ENCODE measurements around the gene CHFR. TPM values are rescaled to one million over a fixed set of nuclear protein-coding genes. Genes with fewer than 3 reads are reported as not detected.

Gene CHFR
- total and polyA plus RNA-seq, 2 experiments from 2014 or later = 23.0 to 42.7 TPM

GRCh38 chr12:132812631-132813305 lies 74.6 kb downstream of the CHFR start:
- TF ChIP-seq EZH2 (IDR thresholded peaks at IDR 0.05; ENCODE audit: low read depth, unreplicated experiment) (no peak), ZNF462 (CRISPR knock-in tag; IDR thresholded peaks at IDR 0.05) (no peak), REST (IDR thresholded peaks at IDR 0.05; ENCODE audit: unreplicated experiment) (no peak), EZH2phosphoT487 (IDR thresholded peaks at IDR 0.05; ENCODE audit: unreplicated experiment) (no peak), ZNF114 (CRISPR knock-in tag; IDR thresholded peaks at IDR 0.05) (no peak)
- Histone ChIP-seq H3K79me2 (replicated peaks; ENCODE audit: insufficient read depth) (no peaks in the 10 kb centered on the region), H3K27me3 (ENCODE audit: insufficient read depth) (no peaks in the 10 kb centered on the region), H3K4me1 (ENCODE audit: insufficient read depth) (no peaks in the 10 kb centered on the region), H3F3A (replicated peaks; ENCODE audit: low read depth) (peaks cover 9% of the 10 kb centered on the region), H3K36me3 (ENCODE audit: insufficient read depth) (peaks cover 19% of the 10 kb centered on the region; the same call in 1 of the 2 replicates), H3K9me2 (ENCODE audit: insufficient read depth) (no peaks in the 10 kb centered on the region), H4K20me1 (replicated peaks; ENCODE audit: insufficient read depth) (peaks cover 7% of the 10 kb centered on the region; the same call in 1 of the 2 replicates), H3K4me2 (no peak overlapping the region), H3K27ac (ENCODE audit: low read depth) (no peak overlapping the region), H2AFZ (no peak overlapping the region), H3K4me3 (no peak overlapping the region)
- peaks cover 4% of the 10 kb centered on the region for H3K27me3 Mint-ChIP-seq (ENCODE audit: insufficient read depth, low read depth, poor library complexity)
- DNase-seq (ENCODE audit: low spot score) (no peak), ATAC-seq (no peak)
- no peak overlapping the region for H3K4me3 Mint-ChIP-seq
- H3K27ac Mint-ChIP-seq = no peak overlapping the region
- peaks cover 74% of the 10 kb centered on the region for H3K36me3 Mint-ChIP-seq (ENCODE audit: low read depth)
- peaks cover 16% of the 10 kb centered on the region for H3K9me3 Mint-ChIP-seq
- no peaks in the 10 kb centered on the region for H3K4me1 Mint-ChIP-seq

All from GM23338 (cell line).